Fibroblast of skin of right biceps (primary cell): ENCODE data around the gene FOXP2.
"Not testable (repeated sequence)": the region's sequence is repeated elsewhere in the genome, so short reads cannot be mapped to it uniquely, and the experiment has no call there.

Experiments used
- DNase-seq: peaks from one replicate; pipeline ENCODE4 v3.0.0-alpha.2; 2013

The FOXP2 gene

GRCh38 chr7:114507381-114507780, 92.8 kb downstream of the FOXP2 start:
- DNase-seq, result no peak

GRCh38 chr7:114508086-114508485, 93.5 kb downstream of the FOXP2 start:
- DNase-seq, result peak; percentile 22

GRCh38 chr7:114510824-114511223, 96.2 kb downstream of the FOXP2 start:
- DNase-seq, result not testable (repeated sequence)

DNA sequence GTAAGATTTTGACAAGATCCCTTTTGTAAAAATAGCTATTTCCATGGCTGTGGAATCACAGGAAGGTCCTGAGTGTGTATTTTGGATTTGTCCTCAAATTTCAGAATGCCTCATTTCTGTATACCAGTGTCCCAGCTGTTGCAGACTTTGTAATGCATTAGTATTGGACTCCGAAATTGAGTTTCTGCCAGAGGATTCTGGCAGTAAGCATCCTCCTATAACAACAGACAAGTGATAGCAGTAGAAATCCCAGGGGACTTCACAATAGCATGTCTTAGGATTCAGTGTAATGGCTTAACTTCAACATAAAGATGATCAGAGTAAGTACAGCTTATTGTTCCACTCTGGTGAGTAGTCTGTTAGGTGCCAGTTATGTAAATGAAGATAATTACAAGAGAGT, 104.6 kb downstream of the FOXP2 start:
- DNase-seq, result no peak

GRCh38 chr7:114522081-114522480, 107.5 kb downstream of the FOXP2 start:
- no peak for DNase-seq

GRCh38 chr7:114527589-114527988, 113.0 kb downstream of the FOXP2 start:
- DNase-seq, result no peak

- DNase-seq, result peak; percentile 64
These were observed 115.5 kb downstream of the FOXP2 start for GRCh38 chr7:114530057-114530611.

DNA sequence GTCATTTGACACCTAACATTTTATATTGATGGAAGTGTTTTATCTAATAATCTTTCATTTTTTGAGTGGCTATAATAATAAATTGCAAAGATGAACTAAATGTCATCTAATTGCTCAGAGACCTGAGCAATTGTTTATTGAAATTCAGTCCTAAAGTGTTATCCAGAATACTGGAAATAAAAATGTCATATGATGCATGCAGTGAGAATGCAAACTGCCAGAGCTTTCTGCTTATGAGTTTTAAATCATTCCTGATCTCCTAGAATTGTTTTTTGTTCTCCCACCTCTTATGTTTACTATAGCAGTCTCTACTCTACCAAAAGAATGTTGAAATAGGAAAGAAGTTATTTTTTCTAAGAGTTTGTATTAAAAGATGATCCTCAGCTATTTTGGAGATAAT, 116.7 kb downstream of the FOXP2 start:
- no peak for DNase-seq

GRCh38 chr7:114533131-114533530, 118.5 kb downstream of the FOXP2 start:
- no peak for DNase-seq

DNA sequence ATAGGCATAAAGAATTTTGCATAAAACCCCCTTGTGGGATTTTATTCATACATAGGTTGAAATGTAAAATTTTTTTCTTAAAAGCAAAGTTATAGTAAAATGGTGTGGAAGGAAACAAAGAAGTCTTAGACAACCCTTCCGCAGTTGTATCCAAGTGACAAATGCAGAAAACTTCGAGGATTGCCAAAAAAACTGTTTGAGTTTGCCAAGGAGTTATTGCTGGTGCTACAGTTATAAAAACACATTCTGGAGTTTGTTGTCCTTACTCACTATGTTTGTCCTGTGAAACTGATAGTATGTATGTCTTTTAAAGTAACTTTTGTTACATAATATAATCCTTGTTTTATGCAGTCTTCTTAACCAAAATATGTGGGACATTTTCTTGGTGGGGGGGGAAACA, 120.3 kb downstream of the FOXP2 start:
- no peak for DNase-seq

DNA sequence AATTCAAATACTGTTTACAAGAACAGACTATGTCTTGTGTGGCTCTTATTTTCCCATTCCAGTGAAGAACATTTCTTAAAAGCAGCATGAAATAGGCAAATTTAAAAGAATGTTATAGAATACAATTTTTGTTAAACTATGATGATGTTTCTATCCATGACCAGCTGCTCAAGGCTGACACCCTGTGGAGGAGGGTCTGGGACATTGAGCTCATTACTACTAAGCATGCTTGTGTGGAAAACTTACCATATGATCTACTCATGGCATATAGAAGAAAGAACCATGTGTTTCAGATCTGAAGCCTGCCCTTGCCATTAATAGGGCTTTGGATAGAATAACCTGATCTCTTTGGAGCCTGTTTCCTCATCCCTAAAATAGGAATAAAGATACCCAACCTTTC, 125.0 kb downstream of the FOXP2 start:
- DNase-seq, result peak; percentile 36

GRCh38 chr7:114540291-114540690, 125.7 kb downstream of the FOXP2 start:
- no peak for DNase-seq

DNA sequence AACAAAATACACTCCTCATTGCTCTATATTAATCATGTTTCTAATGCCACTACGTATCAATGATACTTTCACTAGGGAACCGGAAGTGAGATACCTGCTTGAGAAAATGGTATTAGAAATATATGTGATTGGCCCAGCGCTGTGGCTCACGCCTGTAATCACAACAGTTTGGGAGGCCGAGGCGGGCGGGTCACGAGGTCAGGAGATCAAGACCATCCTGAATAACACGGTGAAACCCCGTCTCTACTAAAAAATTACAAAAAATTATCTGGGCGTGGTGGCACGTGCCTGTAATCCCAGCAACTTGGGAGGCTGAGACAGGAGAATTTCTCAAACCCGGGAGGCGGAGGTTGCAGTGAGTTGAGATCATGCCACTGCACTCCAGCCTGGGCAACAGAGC, 132.7 kb downstream of the FOXP2 start:
- not testable (repeated sequence) for DNase-seq

DNA sequence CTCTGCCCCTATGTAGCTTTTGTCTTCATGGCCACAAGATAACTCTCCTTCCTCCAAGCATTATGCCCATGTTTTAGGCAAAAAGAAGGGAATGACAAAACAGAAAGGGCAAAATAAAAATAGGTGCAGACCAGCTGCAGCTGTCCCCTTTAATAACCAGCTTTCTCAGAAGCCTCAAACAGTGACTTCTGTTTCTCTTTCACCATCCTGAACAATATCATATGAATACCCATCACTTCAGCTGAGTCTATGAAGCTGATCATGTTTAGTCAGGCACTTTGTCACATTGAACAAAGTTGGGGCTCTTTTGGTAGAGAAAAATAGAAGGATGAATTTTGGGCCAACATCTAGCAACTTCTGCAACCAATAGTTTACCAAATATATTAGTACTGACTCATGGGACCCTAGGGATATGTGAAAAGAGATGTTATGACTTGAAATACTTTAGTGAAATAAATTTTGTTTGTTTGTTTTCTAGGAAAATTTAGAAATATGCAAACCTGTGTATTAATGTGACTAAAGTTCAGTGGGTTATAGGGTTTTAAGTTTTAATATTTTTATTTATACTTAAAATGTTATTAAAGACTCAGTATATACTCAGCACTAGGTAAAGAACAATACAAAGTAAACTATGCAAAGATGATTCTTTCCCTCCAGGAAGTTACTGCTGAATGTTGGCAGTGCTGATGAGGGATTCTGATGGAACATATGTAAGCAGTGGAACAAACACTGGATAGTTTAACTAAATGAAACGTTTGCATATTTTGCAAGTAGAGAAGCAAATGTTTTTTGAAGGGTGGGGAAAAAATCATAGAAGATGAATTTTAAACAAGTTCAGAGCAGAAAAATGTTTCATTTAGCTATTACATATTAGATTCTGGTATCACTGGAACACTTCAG, 133.7 kb downstream of the FOXP2 start:
- DNase-seq, result peak; percentile 22

- DNase-seq, result peak; percentile 54
These were observed 140.3 kb downstream of the FOXP2 start for GRCh38 chr7:114554781-114555537.

- DNase-seq, result peak; percentile 35
These were observed 152.8 kb downstream of the FOXP2 start for GRCh38 chr7:114567416-114567815.

DNA sequence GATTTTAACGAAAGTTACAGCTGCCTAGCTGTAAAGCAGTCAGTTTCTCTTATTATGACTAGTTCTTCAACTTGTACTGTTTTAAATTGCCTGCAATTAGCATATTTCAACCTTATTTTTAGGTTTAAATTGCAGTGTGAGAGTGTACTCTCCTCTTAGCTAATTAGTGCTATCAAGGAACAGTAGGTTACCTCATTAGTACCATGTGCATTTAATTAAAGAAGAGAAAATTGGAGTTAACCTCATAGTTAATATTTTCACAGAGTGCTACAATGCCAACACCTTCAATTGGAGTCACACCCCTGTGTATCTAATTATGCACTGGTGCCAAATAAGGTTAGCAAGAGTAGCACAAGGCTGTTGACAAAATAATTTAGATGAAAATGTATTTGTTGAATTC, 154.6 kb downstream of the FOXP2 start:
- no peak for DNase-seq

GRCh38 chr7:114574384-114574783, 159.8 kb downstream of the FOXP2 start:
- peak; percentile 22 for DNase-seq

- DNase-seq, result no peak
These were observed 160.5 kb downstream of the FOXP2 start for GRCh38 chr7:114575098-114575497.

- DNase-seq, result not testable (repeated sequence)
These were observed 166.3 kb downstream of the FOXP2 start for GRCh38 chr7:114580963-114581362.

DNA sequence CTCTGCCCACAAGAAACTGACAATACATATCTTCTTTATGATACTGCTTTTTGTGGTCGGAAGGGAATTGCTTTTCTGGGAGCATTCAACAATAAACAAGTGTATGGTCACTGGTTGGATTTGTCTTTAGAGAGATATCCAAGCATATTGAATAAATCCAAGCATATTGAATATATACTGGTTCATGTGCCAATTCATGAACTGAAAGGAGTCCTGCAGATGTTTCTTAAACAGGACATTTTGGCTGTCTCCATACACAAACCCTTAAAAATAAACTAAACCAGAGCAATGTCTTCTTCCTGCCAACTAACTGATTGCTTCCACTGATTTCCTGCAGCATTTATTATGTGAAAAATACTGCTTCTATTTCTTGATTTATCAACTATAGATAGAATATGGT, 173.9 kb downstream of the FOXP2 start:
- DNase-seq, result no peak

- DNase-seq, result no peak
These were observed 174.8 kb downstream of the FOXP2 start for GRCh38 chr7:114589436-114589835.

DNA sequence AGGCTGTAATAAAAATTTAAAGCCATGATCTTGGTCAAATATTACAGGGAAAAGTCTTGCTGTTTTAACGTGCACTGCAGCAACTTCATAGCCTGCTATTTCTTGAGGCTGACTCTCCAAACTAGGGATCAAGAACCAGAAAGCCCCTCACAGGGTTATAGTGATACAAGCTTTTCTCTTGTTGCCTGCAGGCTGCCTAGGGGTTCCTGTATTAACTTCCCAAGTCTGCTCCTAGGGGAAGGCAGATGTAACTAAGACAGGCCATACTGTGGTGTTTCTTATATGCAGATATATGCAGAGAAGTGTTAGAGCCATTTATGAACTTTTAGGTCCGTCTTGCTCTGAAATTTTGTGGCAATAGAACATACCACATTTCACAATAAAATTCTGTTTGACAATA, 175.7 kb downstream of the FOXP2 start:
- no peak for DNase-seq

DNA sequence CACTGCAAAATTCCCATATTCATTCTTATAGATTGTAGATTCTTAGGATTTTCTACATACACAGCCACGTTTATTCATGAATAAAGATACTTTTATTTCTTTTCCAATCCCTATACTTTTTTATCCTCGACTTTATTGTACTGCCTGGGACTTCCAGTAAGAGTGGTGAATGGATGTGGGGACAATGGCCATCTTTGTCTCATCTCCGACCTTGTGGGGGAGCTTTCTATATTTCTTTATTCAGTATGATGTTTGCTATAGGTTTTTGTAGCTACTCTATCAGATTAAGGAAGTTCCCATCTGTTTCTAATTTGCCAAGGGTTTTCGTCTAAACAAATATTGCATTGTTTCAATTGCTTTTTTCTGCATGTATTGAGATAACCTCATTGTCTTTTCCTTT, 184.3 kb downstream of the FOXP2 start:
- no peak for DNase-seq
